ENCODE data around the gene TES.

The TES gene

GRCh38 chr7:116265881-116266280, 55.5 kb downstream of the TES start:
- H3K4me3 ChIP-seq (ENCODE audit: low read length), result no peak overlapping the region
- DNase-seq (ENCODE audit: low read depth), result no peak
- TF ChIP-seq, protein P1, sequence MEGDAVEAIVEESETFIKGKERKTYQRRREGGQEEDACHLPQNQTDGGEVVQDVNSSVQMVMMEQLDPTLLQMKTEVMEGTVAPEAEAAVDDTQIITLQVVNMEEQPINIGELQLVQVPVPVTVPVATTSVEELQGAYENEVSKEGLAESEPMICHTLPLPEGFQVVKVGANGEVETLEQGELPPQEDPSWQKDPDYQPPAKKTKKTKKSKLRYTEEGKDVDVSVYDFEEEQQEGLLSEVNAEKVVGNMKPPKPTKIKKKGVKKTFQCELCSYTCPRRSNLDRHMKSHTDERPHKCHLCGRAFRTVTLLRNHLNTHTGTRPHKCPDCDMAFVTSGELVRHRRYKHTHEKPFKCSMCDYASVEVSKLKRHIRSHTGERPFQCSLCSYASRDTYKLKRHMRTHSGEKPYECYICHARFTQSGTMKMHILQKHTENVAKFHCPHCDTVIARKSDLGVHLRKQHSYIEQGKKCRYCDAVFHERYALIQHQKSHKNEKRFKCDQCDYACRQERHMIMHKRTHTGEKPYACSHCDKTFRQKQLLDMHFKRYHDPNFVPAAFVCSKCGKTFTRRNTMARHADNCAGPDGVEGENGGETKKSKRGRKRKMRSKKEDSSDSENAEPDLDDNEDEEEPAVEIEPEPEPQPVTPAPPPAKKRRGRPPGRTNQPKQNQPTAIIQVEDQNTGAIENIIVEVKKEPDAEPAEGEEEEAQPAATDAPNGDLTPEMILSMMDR (conservative IDR thresholded peaks at IDR 0.05; ENCODE audit: low read depth, low read length), result no peak

DNA sequence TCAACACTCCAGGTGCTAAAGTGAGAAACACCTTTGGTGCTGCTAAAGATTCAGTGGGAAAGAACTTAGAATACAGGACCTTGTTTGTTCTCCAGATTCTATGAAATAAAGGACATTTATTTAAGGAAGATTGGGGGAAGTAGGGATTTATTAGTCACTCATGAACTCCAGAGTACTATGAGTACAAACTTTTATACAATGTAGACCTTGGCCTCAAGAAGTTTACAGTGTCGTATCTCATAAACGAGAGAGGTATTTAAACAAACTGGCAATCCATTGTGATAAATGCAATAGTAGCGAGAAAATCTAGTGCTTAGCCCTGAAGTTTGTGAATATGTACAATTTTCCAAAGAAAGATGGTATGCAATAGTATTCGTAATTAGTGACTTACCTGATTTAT, 59.1 kb downstream of the TES start:
- DNase-seq (ENCODE audit: low read depth), result no peak
- TF ChIP-seq, protein P1 (conservative IDR thresholded peaks at IDR 0.05; ENCODE audit: low read depth, low read length), result no peak
- H3K4me3 ChIP-seq (ENCODE audit: low read length), result no peak overlapping the region

GRCh38 chr7:116271161-116271913, 61.0 kb downstream of the TES start:
- TF ChIP-seq, protein P1 (conservative IDR thresholded peaks at IDR 0.05; ENCODE audit: low read depth, low read length), result no peak
- DNase-seq (ENCODE audit: low read depth), result no peak
- no peak overlapping the region for H3K4me3 ChIP-seq (ENCODE audit: low read length)

- DNase-seq (ENCODE audit: low read depth), result peak; percentile 89
- TF ChIP-seq, protein P1 (conservative IDR thresholded peaks at IDR 0.05; ENCODE audit: low read depth, low read length), result no peak
- no peak overlapping the region for H3K4me3 ChIP-seq (ENCODE audit: low read length)
Observed at GRCh38 chr7:116271963-116272886, 61.9 kb downstream of the TES start.

- no peak overlapping the region for H3K4me3 ChIP-seq (ENCODE audit: low read length)
- no peak for DNase-seq (ENCODE audit: low read depth)
- TF ChIP-seq, protein P1 (conservative IDR thresholded peaks at IDR 0.05; ENCODE audit: low read depth, low read length), result no peak
Observed at GRCh38 chr7:116273283-116273917, 63.1 kb downstream of the TES start.

- TF ChIP-seq, protein P1 (conservative IDR thresholded peaks at IDR 0.05; ENCODE audit: low read depth, low read length), result no peak
- no peak for DNase-seq (ENCODE audit: low read depth)
- no peak overlapping the region for H3K4me3 ChIP-seq (ENCODE audit: low read length)
Observed at GRCh38 chr7:116273918-116274301, 63.6 kb downstream of the TES start.
